DMS53 (cell line): ENCODE measurements around the gene MGRN1.
A peak's percentile ranks its signal among the peaks of the same experiment; 100 is the strongest.

ENCODE experiments used
- DNase-seq: peaks from one replicate; lab custom pipeline; 2025; lab: John Stamatoyannopoulos, UW

MGRN1 gene

DNA sequence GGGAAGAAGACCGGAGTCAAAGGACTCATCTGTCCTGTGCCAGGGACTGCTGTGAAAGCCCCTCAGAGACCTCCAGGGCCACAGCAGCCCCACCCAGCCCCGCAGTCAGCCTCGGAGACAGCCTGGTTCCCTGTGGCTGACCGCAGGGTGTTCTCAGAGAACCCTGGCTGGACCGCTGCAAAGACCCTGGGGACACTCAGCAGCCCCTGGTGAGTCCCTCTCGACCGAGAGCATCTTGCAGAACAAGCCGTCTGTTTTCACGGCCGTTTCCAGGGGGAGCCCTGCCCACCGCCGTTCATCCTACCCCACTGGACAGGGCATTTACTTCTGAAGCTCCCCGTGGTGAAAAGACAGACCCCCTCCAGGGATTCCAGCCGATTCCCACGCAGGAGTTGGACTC is 20.2 kb upstream of the MGRN1 start:
- DNase-seq: no peak

DNA sequence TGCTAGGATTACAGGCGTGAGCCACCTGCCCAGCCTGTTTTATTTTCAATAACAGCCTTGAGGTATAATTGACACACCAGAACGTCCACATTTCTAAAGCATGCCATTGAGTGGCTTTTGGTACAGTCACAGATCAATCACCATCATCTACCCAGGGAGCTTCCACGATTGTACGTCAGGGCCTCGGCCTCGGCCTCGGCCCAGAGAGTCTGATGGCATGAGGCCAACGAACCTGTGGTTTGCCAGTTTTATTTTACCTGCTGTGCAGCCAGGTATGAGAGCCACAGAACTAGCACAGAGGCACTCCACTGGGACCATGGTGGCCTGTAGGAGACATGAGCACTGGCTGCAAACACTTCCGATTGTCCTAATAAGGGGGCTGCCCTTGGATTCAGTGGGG is 18.3 kb upstream of the MGRN1 start:
- DNase-seq: no peak

DNA sequence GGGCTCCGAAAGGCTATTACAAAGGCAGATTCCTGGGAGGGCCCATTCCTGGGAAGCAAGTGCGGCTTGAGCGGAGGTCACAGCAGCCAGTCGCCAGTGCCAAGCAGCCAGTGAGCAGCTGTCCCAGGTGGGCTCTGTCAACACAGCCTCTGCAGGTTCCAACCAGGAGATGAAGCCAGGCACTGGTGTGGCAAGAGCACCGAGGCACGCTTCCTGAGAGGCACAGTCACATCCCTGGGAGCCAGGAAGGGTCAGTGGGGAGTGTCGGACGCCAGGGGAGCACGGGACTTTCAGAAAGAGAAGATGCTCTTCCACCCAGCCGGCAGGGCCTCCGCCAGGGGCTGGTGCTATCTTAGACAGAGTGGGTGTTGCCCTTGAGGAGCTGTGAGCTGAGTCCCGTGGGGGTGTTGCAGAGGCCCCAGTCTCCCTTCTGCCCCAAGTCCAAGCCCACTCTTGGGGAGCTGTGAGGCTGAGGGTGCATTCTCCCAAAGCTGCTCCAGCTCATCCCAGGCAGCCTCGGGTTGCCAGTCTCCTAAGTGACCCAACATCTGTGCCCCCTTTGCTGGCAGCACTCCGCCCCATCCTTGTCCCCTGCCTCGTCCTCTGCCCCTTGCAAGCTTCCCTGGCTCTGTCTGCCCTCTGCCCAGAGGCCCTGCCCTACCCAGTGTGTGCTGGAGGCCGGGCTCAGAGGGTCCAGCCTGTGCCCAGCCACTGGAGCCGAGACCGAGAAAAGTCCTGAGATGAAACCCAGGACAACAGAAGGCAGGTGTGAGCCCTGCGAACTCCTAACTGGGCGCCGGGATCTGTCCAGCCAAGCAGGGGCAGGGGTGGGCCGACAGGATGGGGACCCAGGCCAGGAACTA is 16.6 kb upstream of the MGRN1 start:
- DNase-seq: no peak

DNA sequence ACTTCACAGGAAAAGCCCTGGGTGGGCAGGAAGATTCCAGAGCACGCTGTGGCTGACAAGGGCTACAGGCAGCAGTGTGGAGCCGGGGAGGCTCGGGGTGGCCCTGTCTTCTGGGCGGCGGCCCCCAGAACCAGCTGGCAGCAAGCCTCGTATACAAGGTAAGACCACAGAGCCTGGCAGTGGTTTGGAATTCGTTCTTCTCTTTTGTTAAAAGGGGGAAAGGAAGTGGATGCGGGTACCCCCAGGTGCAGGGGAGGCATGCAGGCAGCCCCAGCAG is 16.0 kb upstream of the MGRN1 start:
- no peak for DNase-seq

DNA sequence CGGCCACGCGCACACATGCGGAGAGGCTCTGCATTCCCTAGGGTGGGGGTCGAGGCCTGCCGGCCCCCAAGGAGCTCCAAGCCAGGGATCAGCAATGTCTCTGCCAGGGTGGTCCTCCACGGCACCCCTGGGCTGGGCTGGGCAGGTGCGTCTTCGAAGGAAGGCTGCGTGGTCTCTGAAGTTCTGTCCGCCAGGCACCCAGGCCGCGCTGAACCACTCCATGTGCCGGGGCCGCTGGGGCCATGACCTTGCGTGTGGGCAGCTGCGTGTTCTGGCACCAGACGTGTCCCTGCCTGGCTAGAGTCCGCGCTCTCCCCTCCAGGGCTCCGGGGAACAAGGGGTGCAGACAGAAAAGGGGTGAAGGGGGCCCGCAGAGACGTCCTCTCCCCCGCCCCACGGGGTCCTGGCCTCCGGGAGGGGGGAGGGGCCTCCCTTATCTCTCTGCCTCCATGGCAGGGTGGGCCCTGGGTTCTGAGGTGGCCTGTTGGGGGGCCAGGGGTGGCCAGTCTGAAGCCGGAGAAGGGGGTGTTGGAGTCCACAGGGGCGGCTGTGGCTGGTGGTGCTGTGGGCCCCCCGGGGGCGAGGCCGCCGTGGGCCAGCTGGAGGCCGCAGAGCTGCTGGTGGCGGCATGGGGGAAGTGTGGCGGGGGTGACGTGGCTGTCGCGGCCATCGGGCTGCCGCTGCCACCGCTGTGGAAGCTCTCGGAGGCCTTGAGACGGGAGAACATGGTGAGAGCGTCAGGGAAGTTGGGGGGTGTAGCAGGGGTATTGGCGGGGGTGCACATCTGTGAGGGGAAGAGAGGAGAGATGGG is 15.2 kb upstream of the MGRN1 start:
- no peak for DNase-seq

DNA sequence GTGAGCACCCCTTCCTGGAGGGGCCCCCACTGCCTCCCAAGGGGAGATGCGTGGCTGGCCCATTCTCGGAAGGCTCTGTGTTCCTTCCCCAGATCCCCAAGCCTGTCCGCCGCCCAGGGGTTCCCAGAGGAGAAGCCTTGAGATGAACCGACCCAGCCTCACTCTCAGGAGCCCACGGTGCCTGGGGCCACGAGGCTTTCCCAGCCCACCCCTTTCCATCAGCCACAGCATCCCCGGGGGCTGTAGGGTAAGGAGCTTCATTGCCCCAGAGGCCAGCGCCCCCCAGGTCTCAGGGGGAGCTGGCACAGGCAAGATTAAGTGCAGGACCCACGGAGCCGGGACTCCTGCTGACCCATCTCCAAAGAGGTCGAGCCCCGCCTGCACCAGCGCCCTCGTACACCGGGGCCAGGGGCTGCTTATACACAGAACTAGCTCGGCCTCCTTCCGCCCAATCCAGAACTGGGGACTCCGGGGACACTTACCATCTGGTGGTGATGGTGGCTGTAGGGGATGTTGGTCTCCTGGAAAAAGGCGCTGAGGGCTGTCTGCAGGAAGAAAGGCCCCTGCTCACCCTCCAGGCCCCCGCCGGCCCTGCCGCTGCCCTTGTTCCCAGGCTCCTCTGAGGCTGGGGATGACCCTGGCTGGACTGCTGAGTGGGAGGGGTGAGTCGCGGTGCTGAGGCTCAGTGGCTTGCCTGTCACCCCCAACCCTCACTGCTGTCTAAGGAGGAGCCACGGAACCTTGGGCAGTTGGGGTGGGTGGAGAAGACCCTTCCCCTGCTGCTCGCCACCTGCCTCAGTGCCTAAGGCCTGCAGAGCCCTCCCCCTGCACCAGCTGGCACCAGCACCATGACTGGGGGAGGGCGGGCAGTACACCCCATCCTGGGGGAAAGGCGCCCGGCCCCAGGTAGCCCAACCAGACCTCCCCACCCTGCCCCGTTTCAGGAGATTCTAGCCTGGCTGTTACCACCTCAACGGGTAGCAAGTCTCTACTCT is 14.3 kb upstream of the MGRN1 start:
- no peak for DNase-seq

DNA sequence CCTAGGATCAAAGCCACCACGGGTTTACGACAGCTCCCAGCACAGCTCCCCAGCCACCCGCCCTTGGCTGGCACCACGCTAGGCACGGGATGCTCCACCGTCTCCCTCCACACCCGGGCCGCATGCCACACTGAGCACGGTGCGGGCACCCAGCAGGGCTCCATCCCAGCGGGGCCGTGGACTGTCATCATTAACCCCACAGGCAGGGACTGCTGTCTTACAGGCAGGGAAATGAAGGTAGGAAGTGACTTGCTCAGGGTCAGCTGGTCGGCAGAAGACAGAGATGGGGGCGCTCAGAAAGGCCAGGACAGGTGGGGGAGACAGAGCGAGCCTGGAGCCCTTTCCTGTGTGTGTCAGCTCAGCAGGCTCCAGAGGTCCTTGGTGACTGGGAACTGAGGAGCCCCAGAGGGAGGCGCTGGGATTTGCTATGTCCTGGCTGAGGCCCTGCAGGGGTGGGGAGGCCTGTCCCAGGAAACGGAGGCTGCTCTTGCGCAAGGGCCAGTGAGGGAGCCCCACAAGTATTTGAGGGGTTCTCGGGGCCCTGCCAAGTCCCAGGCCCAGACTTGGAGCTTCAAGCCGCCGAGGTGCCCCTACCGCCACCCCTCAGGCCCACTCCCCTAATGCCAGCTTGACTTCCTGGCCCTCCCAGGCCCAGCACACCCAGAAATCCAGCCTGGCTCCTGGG is 13.1 kb upstream of the MGRN1 start:
- DNase-seq: no peak

DNA sequence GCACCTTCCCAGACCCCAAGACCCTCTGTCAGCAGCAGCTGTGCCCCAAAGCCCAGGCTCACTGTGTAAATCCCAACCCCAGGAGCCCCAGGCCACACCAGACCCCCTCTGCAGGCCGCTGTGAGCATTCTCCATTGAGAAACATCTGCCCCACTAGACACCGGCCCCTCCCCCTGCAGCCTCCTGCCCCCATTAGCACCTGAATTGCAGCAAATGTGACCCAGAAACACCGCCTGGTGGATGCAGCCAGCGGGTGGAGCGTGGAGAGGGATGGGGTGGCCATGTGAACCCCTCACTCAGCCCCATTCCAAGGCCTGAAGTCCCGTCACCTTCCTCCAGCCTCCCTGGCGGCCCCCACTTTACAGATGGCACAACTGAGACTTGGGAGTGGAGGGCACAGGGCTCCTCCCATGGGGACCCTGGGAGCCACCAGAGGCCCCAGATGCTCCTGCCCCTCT is 12.1 kb upstream of the MGRN1 start:
- no peak for DNase-seq

DNA sequence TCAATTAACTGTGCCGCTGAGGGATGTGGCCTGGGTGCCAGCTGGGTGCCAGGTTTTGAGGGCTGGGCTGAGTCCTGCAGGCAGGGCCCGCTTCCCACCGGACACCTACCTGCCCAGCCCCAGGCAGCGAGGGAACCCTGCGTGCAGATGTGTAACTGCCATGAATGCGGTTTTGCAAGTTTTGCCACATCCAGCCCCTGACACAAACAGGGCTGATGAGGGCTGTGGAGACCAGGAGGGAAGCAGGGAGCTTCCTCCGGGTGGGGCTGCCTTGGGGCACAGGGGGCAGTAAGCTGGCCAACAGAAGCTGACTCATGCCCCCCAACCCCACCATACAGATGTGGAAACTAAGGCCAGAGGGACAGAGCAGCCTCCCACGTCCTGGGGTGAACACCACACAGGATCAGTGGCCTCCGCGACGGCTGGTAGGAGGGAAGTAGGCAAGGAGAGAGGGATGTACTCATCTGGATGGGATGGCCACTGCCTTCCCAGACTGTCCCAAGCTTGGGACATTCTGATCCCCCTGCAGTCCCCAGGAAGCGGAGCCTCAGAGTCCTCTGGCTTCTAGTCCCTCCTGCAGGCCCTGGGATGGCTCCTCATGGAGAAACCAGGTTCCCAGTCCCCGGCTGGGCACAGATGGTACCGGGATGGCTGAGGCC is 11.5 kb upstream of the MGRN1 start:
- peak; percentile 21 for DNase-seq

DNA sequence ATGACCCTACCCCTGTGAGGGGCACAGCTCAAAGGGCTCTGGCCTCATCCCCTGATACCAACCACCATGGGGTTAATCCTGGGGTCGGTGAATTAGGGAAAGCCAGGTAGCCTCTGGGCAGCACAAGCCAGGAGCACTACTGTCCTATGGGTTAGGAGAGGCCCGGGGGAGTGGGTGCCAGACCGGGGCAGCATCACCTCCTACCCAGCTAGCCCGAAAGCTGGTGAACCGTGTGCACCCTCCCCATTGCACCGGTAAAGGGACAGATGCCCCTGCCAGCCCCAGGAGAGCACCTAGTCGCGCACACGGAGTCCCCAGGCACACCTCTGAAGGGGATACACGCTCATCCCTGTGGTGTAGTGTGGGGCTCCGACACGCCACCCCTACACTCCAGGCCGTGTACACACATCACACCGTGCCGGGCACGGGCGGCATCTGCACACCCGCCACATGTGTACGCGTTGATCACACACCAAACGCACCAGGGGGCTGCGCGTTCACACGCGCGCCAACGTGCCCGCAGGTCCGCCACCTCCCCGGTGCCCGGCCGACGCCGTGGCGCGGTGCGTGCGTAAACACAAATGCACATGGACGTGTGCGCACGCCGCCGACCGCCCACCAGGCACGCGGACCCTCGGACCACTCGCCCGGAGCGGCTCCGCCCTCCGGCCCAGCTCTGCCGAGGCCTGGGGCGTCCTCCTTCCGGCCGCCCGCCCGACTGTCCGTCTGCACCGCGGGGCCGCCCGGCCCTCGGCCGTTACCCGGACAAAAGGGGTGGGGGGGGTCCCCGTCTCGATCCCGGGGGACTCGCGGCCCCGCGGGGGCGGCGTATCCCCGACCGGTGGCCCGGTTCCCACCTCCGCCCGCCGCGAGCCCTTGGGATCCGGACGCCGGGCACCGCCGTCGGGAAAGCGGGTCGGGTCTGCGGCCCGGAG is 10.7 kb upstream of the MGRN1 start:
- peak; percentile 59 for DNase-seq

DNA sequence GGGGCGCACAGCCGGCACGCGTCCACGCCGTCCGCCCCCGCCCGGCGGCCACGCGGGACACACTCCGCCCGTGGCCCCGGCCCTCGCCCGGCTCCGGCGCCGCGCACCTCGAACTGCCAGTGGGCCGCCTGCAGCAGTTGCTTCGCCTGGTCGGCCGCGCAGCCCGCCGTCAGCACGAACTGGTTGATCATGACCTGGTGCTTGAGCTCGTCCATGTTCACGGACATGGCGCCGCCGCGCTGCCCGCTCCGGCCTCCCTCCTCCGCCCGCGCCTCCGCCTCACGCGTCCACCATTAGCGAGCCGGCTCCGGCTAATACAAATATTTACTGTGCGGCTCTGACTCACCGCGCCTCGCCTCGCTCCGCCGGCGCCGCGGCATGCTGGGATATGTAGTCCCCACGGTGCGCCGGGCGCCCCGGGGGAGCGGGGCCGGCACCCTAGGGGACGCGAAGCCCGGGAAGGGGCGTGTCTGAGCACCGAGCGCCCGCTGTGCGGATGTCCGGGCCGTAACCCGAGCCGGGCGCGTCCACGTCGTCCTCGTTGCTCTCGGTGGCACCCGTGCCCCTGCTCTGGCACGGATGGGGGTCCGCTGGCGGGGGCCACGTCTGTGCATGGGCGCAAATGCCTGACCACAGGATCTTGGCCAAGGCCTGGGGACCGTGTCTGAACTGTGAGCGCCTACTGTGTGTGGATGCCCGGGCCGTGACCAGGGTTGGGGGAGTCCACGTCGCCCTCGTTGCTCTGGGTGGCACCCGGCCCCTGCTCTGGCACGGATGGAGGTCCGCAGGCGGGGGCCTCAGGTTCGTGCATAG is 9.8 kb upstream of the MGRN1 start, which contains the start of gene UBALD1:
Gene UBALD1, minus strand, starts transcription at position 318 of the 813 bp plus-strand sequence. Its CDS starts 91 bp downstream, at position 227.
- DNase-seq: peak; percentile 96

DNA sequence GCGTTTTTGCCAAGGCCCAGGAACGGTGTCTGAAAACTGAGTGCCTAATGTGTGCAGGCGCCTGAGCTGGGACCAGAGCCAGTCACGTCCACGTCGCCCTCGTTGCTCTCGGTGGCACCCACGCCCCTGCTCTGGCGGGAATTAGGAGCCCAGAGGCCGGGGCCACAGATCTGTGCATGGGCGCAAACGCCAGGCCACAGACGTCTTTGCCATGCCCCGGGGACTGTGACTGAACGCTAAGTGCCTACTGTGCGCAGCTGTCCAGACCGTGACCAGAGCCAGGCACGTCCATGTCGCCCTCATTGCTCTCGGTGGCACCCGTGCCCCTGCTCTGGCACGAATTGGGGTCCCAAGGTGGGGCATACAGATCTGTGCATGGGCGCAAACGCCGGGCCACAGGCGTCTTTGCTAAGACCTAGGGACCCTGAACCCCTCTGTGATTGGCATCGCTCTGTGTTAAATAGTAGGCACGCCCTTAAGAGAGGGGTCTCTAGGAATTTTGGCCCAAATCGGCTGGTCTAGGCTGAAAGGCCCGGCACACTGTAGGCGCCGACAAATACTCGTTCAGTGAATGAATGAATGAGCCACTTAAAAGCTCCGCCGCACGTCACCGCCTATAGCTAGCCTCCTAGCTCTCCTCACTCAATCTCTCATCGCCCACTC is 9.1 kb upstream of the MGRN1 start:
- DNase-seq: peak; percentile 74

DNA sequence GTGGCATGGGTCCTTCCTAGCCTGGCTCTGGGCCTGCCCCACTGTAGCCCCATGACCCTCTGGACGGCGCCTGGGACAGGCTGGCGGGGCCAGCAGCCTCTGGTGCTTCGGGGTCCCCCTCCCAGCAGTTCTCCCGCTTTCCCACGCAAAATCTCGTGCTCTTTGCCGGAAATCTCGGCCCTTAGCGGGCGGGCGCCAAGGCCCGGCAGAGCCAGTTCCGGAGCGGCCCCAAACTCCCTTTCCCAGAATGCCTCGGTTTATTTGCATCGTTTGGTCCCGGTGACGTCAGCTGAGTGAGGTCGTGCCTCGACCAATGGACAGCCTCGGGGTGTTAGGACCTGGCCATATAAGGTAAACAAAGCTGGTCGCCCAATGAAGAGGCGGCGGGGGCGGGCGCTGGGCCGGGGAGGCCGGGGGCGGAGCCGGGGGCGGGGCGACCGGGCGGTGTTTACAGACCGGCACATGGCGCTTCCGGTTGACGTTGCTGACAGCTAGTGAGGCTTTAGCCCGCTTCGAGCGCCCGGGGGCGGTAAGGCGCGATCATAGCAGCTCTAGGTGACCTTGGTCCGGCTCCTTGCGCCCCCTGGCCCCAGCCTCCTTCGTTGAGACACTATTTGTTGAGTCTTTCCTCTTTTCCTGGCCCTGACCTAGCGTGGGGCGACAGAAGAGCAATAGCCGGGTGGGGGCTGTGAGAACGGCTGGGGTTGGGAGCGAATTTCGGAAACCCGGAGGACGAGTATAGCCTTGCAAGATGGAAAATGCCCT is 8.4 kb upstream of the MGRN1 start:
- peak; percentile 99 for DNase-seq

DNA sequence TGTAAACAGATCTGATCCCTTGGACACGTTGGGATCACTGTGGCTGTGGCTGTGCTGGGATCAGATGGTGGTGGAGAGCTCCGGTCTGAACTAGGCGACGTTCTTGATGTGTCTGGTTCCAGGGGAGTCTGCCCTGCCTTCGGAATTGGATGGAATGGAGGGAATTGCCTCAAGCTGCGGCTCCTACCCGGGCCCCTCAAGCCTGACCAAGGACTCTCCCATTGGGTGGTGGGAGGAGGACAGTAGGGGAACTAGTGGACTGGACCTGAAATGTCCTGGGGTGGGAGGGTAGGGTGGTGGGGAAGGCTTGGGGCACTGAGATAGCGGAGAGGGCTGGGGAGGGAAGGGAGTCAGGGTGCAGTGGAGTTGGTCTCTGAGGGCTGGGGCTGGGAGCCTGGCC is 6.7 kb upstream of the MGRN1 start:
- no peak for DNase-seq

DNA sequence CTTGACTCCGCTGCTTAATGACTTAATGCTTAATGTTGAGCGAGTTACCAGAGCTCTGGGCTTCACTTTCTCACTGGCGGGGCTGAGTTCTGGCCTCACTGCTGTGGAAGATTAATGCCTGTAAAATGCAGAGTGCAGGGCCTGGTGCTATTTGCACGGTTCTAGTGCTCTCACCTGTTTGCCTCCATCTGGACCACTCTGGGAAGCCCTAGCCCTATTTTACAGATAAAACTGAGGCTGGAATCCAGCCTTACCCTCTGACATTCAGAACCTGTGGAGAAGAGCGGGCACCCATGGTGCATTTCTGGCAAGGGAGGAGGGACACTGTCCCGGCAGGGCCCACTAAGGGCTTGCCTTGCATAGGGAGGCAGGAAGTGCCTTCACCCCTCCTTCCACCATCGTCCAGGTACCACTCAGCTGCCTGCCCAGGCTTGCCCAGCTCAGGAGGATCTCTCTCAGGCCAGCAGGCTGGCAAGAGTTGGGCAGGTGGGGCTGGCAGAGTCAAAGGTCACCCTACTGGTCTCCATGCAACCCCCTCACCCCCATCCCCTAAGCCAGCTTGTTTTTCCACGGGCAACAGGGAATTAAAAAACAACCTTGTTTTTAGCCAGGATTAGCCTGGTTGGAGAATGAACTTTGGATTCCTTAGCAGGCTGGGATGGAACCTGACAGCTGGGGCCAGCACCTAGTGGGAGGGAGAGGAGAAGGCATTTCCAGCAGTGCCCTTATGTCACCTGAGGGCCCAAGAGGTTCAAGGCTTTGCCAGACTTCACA is 5.8 kb upstream of the MGRN1 start:
- peak; percentile 73 for DNase-seq

DNA sequence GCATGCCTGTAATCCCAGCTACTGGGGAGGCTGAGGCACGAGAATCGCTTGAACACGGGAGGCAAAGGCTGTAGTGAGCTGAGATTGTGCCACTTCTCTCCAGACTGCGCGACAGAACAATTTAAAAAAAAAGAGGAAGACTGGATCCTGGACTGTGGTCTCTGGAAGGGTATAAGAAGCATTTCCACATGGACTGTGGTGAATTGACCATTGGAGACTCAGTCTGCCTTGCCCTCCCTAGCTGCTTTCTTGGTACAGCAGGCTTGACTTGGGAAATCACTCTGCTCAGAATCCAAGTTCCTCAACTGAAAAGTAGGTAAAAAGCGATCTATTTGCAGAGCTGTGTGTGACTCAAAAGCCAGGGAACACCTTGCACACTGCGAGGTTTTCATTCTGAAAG is 1.0 kb upstream of the MGRN1 start:
- no peak for DNase-seq
